Activated naive CD8-positive, alpha-beta T cell (primary cell): ENCODE results near the gene LHPP.

Source experiments
- H3K27ac Mint-ChIP-seq: one replicate; pipeline ENCODE4 v1.8.0; 2021; ENCODE audit warnings: mixed read lengths
- H3K27me3 Mint-ChIP-seq: one replicate; pipeline ENCODE4 v1.8.0; 2021; ENCODE audit warnings: mixed read lengths
- H3K36me3 Mint-ChIP-seq: one replicate; pipeline ENCODE4 v1.8.0; 2021; ENCODE audit warnings: mixed read lengths
- H3K4me1 Mint-ChIP-seq: one replicate; pipeline ENCODE4 v1.8.0; 2021; ENCODE audit warnings: low read depth, mixed read lengths
- H3K4me3 Mint-ChIP-seq: one replicate; pipeline ENCODE4 v1.8.0; 2021; ENCODE audit warnings: mild to moderate bottlenecking, mixed read lengths
- H3K9me3 Mint-ChIP-seq: one replicate; pipeline ENCODE4 v1.8.0; 2021; ENCODE audit warnings: low read depth, mixed read lengths

Gene LHPP

GRCh38 chr10:124563320-124564040 is 101.9 kb downstream of the LHPP start:
- Mint-ChIP-seq H3K27me3 (no peaks in the 10 kb centered on the region), H3K36me3 (peaks cover 3% of the 10 kb centered on the region), H3K4me3 (no peak overlapping the region), H3K9me3 (no peaks in the 10 kb centered on the region), H3K4me1 (no peaks in the 10 kb centered on the region), H3K27ac (no peak overlapping the region)

GRCh38 chr10:124564881-124565280 is 103.3 kb downstream of the LHPP start:
- no peaks in the 10 kb centered on the region for H3K4me1 Mint-ChIP-seq

GRCh38 chr10:124565565-124566221 is 104.1 kb downstream of the LHPP start:
- peaks cover 3% of the 10 kb centered on the region for H3K36me3 Mint-ChIP-seq
- no peak overlapping the region for H3K27ac Mint-ChIP-seq
- H3K4me3 Mint-ChIP-seq: no peak overlapping the region
- no peaks in the 10 kb centered on the region for H3K27me3 Mint-ChIP-seq
- no peaks in the 10 kb centered on the region for H3K9me3 Mint-ChIP-seq
- no peaks in the 10 kb centered on the region for H3K4me1 Mint-ChIP-seq

More at GRCh38 chr10:124564881-124565280, 103.3 kb downstream of the LHPP start:
- no peaks in the 10 kb centered on the region for H3K27me3 Mint-ChIP-seq
- peaks cover 3% of the 10 kb centered on the region for H3K36me3 Mint-ChIP-seq
- no peak overlapping the region for H3K27ac Mint-ChIP-seq
- H3K9me3 Mint-ChIP-seq: no peaks in the 10 kb centered on the region
- no peak overlapping the region for H3K4me3 Mint-ChIP-seq

- H3K9me3 Mint-ChIP-seq: no peaks in the 10 kb centered on the region
- no peak overlapping the region for H3K27ac Mint-ChIP-seq
- peaks cover 3% of the 10 kb centered on the region for H3K36me3 Mint-ChIP-seq
- no peaks in the 10 kb centered on the region for H3K27me3 Mint-ChIP-seq
- H3K4me3 Mint-ChIP-seq: no peak overlapping the region
- no peaks in the 10 kb centered on the region for H3K4me1 Mint-ChIP-seq
Measured at GRCh38 chr10:124566222-124566888, 104.7 kb downstream of the LHPP start.

- Mint-ChIP-seq H3K27ac (no peak overlapping the region), H3K27me3 (no peaks in the 10 kb centered on the region), H3K36me3 (no peaks in the 10 kb centered on the region), H3K4me3 (no peak overlapping the region), H3K4me1 (no peaks in the 10 kb centered on the region), H3K9me3 (no peaks in the 10 kb centered on the region)
Measured at GRCh38 chr10:124566981-124567835, 105.6 kb downstream of the LHPP start.

GRCh38 chr10:124568339-124568738 is 106.7 kb downstream of the LHPP start:
- no peaks in the 10 kb centered on the region for H3K27me3 Mint-ChIP-seq
- H3K4me1 Mint-ChIP-seq: no peaks in the 10 kb centered on the region
- no peak overlapping the region for H3K4me3 Mint-ChIP-seq
- no peak overlapping the region for H3K27ac Mint-ChIP-seq
- H3K36me3 Mint-ChIP-seq: no peaks in the 10 kb centered on the region
- H3K9me3 Mint-ChIP-seq: no peaks in the 10 kb centered on the region

GRCh38 chr10:124568848-124569622 is 107.4 kb downstream of the LHPP start:
- Mint-ChIP-seq H3K4me3 (no peak overlapping the region), H3K27me3 (no peaks in the 10 kb centered on the region), H3K36me3 (no peaks in the 10 kb centered on the region), H3K9me3 (no peaks in the 10 kb centered on the region), H3K4me1 (no peaks in the 10 kb centered on the region), H3K27ac (no peak overlapping the region)

- Mint-ChIP-seq H3K4me1 (no peaks in the 10 kb centered on the region), H3K27me3 (no peaks in the 10 kb centered on the region), H3K27ac (no peak overlapping the region), H3K9me3 (no peaks in the 10 kb centered on the region), H3K4me3 (no peak overlapping the region), H3K36me3 (no peaks in the 10 kb centered on the region)
Measured at GRCh38 chr10:124569623-124570470, 108.2 kb downstream of the LHPP start.

- no peaks in the 10 kb centered on the region for H3K9me3 Mint-ChIP-seq
- H3K36me3 Mint-ChIP-seq: no peaks in the 10 kb centered on the region
- no peak overlapping the region for H3K4me3 Mint-ChIP-seq
- H3K27ac Mint-ChIP-seq: no peak overlapping the region
- no peaks in the 10 kb centered on the region for H3K4me1 Mint-ChIP-seq
- H3K27me3 Mint-ChIP-seq: no peaks in the 10 kb centered on the region
Measured at GRCh38 chr10:124570646-124571045, 109.0 kb downstream of the LHPP start.

GRCh38 chr10:124572751-124573150 is 111.1 kb downstream of the LHPP start:
- H3K27me3 Mint-ChIP-seq: no peaks in the 10 kb centered on the region
- H3K27ac Mint-ChIP-seq: no peak overlapping the region
- H3K4me1 Mint-ChIP-seq: no peaks in the 10 kb centered on the region
- no peak overlapping the region for H3K4me3 Mint-ChIP-seq
- H3K9me3 Mint-ChIP-seq: no peaks in the 10 kb centered on the region
- H3K36me3 Mint-ChIP-seq: peaks cover 3% of the 10 kb centered on the region

- Mint-ChIP-seq H3K4me3 (no peak overlapping the region), H3K36me3 (peaks cover 6% of the 10 kb centered on the region), H3K27me3 (no peaks in the 10 kb centered on the region), H3K27ac (no peak overlapping the region), H3K4me1 (no peaks in the 10 kb centered on the region), H3K9me3 (no peaks in the 10 kb centered on the region)
Measured at GRCh38 chr10:124573726-124574455, 112.3 kb downstream of the LHPP start.

- Mint-ChIP-seq H3K4me3 (no peak overlapping the region), H3K36me3 (peaks cover 6% of the 10 kb centered on the region), H3K27ac (no peak overlapping the region), H3K4me1 (no peaks in the 10 kb centered on the region), H3K27me3 (no peaks in the 10 kb centered on the region), H3K9me3 (peaks cover 1% of the 10 kb centered on the region)
Measured at GRCh38 chr10:124574456-124575070, 112.9 kb downstream of the LHPP start.
